ENCODE data around the gene CDK5RAP3. TPM values are rescaled to one million over a fixed set of nuclear protein-coding genes. Genes with fewer than 3 reads are reported as not detected.

The CDK5RAP3 gene
- total and polyA plus RNA-seq, 2 of the 13 experiments (the other 11 are each of a cell fraction or from before 2014, with no cell fraction given), result 128 to 154 TPM

GRCh38 chr17:47946929-47947397 lies 23.9 kb upstream of the CDK5RAP3 start (continued):
- TF ChIP-seq MED8 (CRISPR knock-in tag; IDR thresholded peaks at IDR 0.05; ENCODE audit: insufficient replicate concordance) (no peak), ARID2 (CRISPR knock-in tag; IDR thresholded peaks at IDR 0.05; ENCODE audit: borderline replicate concordance) (0 out of 2 replicates have a peak, but pooled peaks have one; percentile 66), SETDB1 (CRISPR knock-in tag; IDR thresholded peaks at IDR 0.05; ENCODE audit: borderline replicate concordance) (no peak), ARNT2 (CRISPR knock-in tag; IDR thresholded peaks at IDR 0.05; ENCODE audit: low read depth) (no peak), HBP1 (CRISPR knock-in tag; IDR thresholded peaks at IDR 0.05; ENCODE audit: low read depth) (peak; percentile 99), SNRNP70 (IDR thresholded peaks at IDR 0.05; ENCODE audit: low read depth, low read length) (no peak), CREB1 (IDR thresholded peaks at IDR 0.05) (peak; percentile 62), CREB1 (CRISPR knock-in tag; IDR thresholded peaks at IDR 0.05) (peak; percentile 72), SMARCE1 (IDR thresholded peaks at IDR 0.05; ENCODE audit: borderline replicate concordance) (no peak), CSRNP1 (CRISPR knock-in tag; IDR thresholded peaks at IDR 0.05) (peak; percentile 54; the same call in 1 of the 2 replicates), SNAPC2 (CRISPR knock-in tag; IDR thresholded peaks at IDR 0.05) (no peak), SMAD9 (CRISPR knock-in tag; IDR thresholded peaks at IDR 0.05) (no peak), TEAD3 (CRISPR knock-in tag; optimal IDR thresholded peaks at IDR 0.05; ENCODE audit: borderline replicate concordance) (no peak), NCOA2 (CRISPR knock-in tag; IDR thresholded peaks at IDR 0.05) (no peak), SMYD3 (CRISPR knock-in tag; IDR thresholded peaks at IDR 0.05) (no peak), SP2 (CRISPR knock-in tag; IDR thresholded peaks at IDR 0.05) (no peak), RNF219 (CRISPR knock-in tag; IDR thresholded peaks at IDR 0.05) (no peak), IKZF5 (CRISPR knock-in tag; IDR thresholded peaks at IDR 0.05) (no peak), ZNF354B (CRISPR knock-in tag; IDR thresholded peaks at IDR 0.05) (0 out of 2 replicates have a peak, but pooled peaks have one; percentile 3), NR2F6 (IDR thresholded peaks at IDR 0.05) (peak; percentile 13; the same call in 1 of the 2 replicates), NR2F6 (CRISPR knock-in tag; IDR thresholded peaks at IDR 0.05) (no peak), HINFP (CRISPR knock-in tag; IDR thresholded peaks at IDR 0.05; ENCODE audit: low read depth) (no peak), KLF11 (CRISPR knock-in tag; IDR thresholded peaks at IDR 0.05) (no peak), ZNF749 (CRISPR knock-in tag; IDR thresholded peaks at IDR 0.05; ENCODE audit: borderline replicate concordance) (no peak)
